Lower lobe of right lung (tissue), 2 donors: ENCODE measurements around the gene DHX34. TPM values are rescaled to one million over a fixed set of nuclear protein-coding genes. Genes with fewer than 3 reads are reported as not detected.

Experiments
- ATAC-seq, 2 donors: fragments of 200-7000 bp; cut with Tn5 transposase; one replicate each; pipeline ENCODE4 v1.9.1; 2020 to 2022; ENCODE audit warnings: mild to moderate bottlenecking in 2 of 2, moderate library complexity in 2 of 2
- DNase-seq: peaks from one replicate; pipeline ENCODE4 v3.0.0-alpha.2; 2020
- H3K27ac ChIP-seq: fragments of 200-600 bp; one replicate; pipeline ENCODE4 v1.8.0; 2022
- H3K27me3 ChIP-seq: fragments of 200-600 bp; one replicate; pipeline ENCODE4 v1.8.0; 2022; ENCODE audit warnings: low read depth
- H3K36me3 ChIP-seq: fragments of 200-600 bp; one replicate; pipeline ENCODE4 v1.8.0; 2022; ENCODE audit warnings: mild to moderate bottlenecking
- H3K4me1 ChIP-seq: fragments of 200-600 bp; one replicate; pipeline ENCODE4 v1.8.0; 2022
- H3K4me3 ChIP-seq: fragments of 200-600 bp; one replicate; pipeline ENCODE4 v1.8.0; 2022; ENCODE audit warnings: mild to moderate bottlenecking
- H3K9me3 ChIP-seq: fragments of 200-600 bp; one replicate; pipeline ENCODE4 v1.8.0; 2022
- CTCF ChIP-seq: fragments of 200-600 bp; IDR thresholded peaks from one replicate; pipeline ENCODE4 v1.8.0; 2022; ENCODE audit warnings: antibody characterized with exemption, mild to moderate bottlenecking
- intact Hi-C: fragments of 100-400 bp; cut with DNase I; formaldehyde crosslinking; loops from one replicate; pipeline ENCODE4 v1.11.0; 2022
- total RNA-seq: library from RNA; stranded (reverse); fragmentation: NEBNext Ultra II Directional; extraction: Animal tissue kit (Norgen Biotek cat#: 25700); gene quantifications from one replicate; pipeline ENCODE4 v1.2.1, GENCODE V29; 2021
- donor health status: DM: no; HTN: yes; CAD: no; lungs with severe emphysema.

Gene DHX34
- total RNA-seq, 1 donor from 2014 or later, result 14.5 TPM

- intact Hi-C loops, result no loop called here
- H3K4me3 ChIP-seq, result no peak overlapping the region
- H3K27ac ChIP-seq, result no peak overlapping the region
- ATAC-seq, result no peak
- no peaks in the 10 kb centered on the region for H3K36me3 ChIP-seq
- peaks cover 81% of the 10 kb centered on the region for H3K27me3 ChIP-seq
- H3K4me1 ChIP-seq, result peaks cover 6% of the 10 kb centered on the region
- no peaks in the 10 kb centered on the region for H3K9me3 ChIP-seq
- TF ChIP-seq CTCF, result no peak
- no peak for DNase-seq
Observed at GRCh38 chr19:47419789-47420188, 70.7 kb downstream of the DHX34 start.

GRCh38 chr19:47421244-47421786 lies 72.2 kb downstream of the DHX34 start:
- DNase-seq (no peak), ATAC-seq (no peak)
- no peaks in the 10 kb centered on the region for H3K36me3 ChIP-seq
- H3K27ac ChIP-seq, result no peak overlapping the region
- H3K4me1 ChIP-seq, result peaks cover 6% of the 10 kb centered on the region
- H3K27me3 ChIP-seq, result peaks cover 83% of the 10 kb centered on the region
- intact Hi-C loops, result no loop called here
- no peak for TF ChIP-seq CTCF
- no peaks in the 10 kb centered on the region for H3K9me3 ChIP-seq
- no peak overlapping the region for H3K4me3 ChIP-seq

- Histone ChIP-seq H3K27me3 (peaks cover 76% of the 10 kb centered on the region), H3K4me1 (peaks cover 6% of the 10 kb centered on the region), H3K9me3 (no peaks in the 10 kb centered on the region), H3K27ac (no peak overlapping the region), H3K36me3 (no peaks in the 10 kb centered on the region), H3K4me3 (no peak overlapping the region)
- DNase-seq (no peak), ATAC-seq (no peak)
- no peak for TF ChIP-seq CTCF
- intact Hi-C loops, result no loop called here
Observed at GRCh38 chr19:47421844-47422395, 72.8 kb downstream of the DHX34 start.

GRCh38 chr19:47422417-47423163 lies 73.5 kb downstream of the DHX34 start:
- no peak for ATAC-seq
- DNase-seq, result no peak
- Histone ChIP-seq H3K9me3 (no peaks in the 10 kb centered on the region), H3K36me3 (no peaks in the 10 kb centered on the region), H3K4me1 (peaks cover 9% of the 10 kb centered on the region), H3K4me3 (no peak overlapping the region), H3K27me3 (peaks cover 70% of the 10 kb centered on the region), H3K27ac (no peak overlapping the region)
- intact Hi-C loops, result no loop called here
- no peak for TF ChIP-seq CTCF

- Histone ChIP-seq H3K36me3 (no peaks in the 10 kb centered on the region), H3K27me3 (peaks cover 62% of the 10 kb centered on the region), H3K9me3 (no peaks in the 10 kb centered on the region), H3K4me1 (peaks cover 11% of the 10 kb centered on the region), H3K27ac (no peak overlapping the region), H3K4me3 (no peak overlapping the region)
- intact Hi-C loops, result no loop called here
- DNase-seq (no peak), ATAC-seq (no peak)
- no peak for TF ChIP-seq CTCF
Observed at GRCh38 chr19:47423203-47423882, 74.2 kb downstream of the DHX34 start.
